Natural killer cell (primary cell): ENCODE results near the gene NPAS3. TPM values are rescaled to one million over a fixed set of nuclear protein-coding genes. Genes with fewer than 3 reads are reported as not detected.

Source experiments
- ATAC-seq, 3 donors: fragments of 150-1000 bp in 2 of 3; fragments of 200-7000 bp in 1 of 3; cut with Tn5 transposase; 1 replicate in 1 of 3; 2 replicates in 2 of 3; pipeline ENCODE4 v1.10.0; 2021; ENCODE audit warnings: mild to moderate bottlenecking in 2 of 3, moderate library complexity in 2 of 3
- DNase-seq, 2 donors: peaks; one replicate each; pipeline versions ENCODE4 v3.0.0 to v3.0.0-alpha.2; 2013 to 2021; ENCODE audit warnings: mixed read lengths in 1 of 2
- H3K27ac ChIP-seq: one replicate; pipeline ENCODE4 v1.5.1; 2013; ENCODE audit warnings: mild to moderate bottlenecking, low read length
- H3K27me3 ChIP-seq: one replicate; pipeline ENCODE4 v1.6.1; 2013; ENCODE audit warnings: low read length; ENCODE audit not compliant: control insufficient read depth, insufficient read depth
- H3K36me3 ChIP-seq: one replicate; pipeline ENCODE4 v1.6.1; 2013; ENCODE audit warnings: low read length; ENCODE audit not compliant: control insufficient read depth, insufficient read depth
- H3K4me1 ChIP-seq: one replicate; pipeline ENCODE4 v1.6.1; 2013; ENCODE audit warnings: low read length; ENCODE audit not compliant: control insufficient read depth, insufficient read depth
- H3K4me3 ChIP-seq: one replicate; pipeline ENCODE4 v1.5.1; 2013; ENCODE audit warnings: low read length
- H3K9me3 ChIP-seq: one replicate; pipeline ENCODE4 v1.6.1; 2013; ENCODE audit warnings: low read length; ENCODE audit not compliant: control insufficient read depth, insufficient read depth
- H3K27ac Mint-ChIP-seq, 2 donors: one replicate each; pipeline ENCODE4 v1.8.0; 2022; ENCODE audit warnings: mild to moderate bottlenecking in 2 of 2, mixed read lengths in 2 of 2, moderate library complexity in 1 of 2
- H3K27me3 Mint-ChIP-seq, 2 donors: one replicate each; pipeline ENCODE4 v1.8.0; 2022; ENCODE audit warnings: low read depth in 2 of 2, mixed read lengths in 2 of 2
- H3K36me3 Mint-ChIP-seq: one replicate; pipeline ENCODE4 v1.8.0; 2022; ENCODE audit warnings: mixed read lengths
- H3K4me1 Mint-ChIP-seq, 2 donors: one replicate each; pipeline ENCODE4 v1.8.0; 2022; ENCODE audit warnings: mixed read lengths in 2 of 2
- H3K4me3 Mint-ChIP-seq: one replicate; pipeline ENCODE4 v1.8.0; 2022; ENCODE audit warnings: mild to moderate bottlenecking, moderate library complexity, mixed read lengths
- H3K9me3 Mint-ChIP-seq, 2 donors: one replicate each; pipeline ENCODE4 v1.8.0; 2022; ENCODE audit warnings: mixed read lengths in 2 of 2
- WGBS: methylation state at CpG from one replicate; pipeline ENCODE4 v1.1.7; 2013; ENCODE audit warnings: missing lambda C conversion rate; ENCODE audit not compliant: insufficient coverage; 5-methylcytosine and 5-hydroxymethylcytosine counted together
- intact Hi-C: fragments of 100-400 bp; cut with micrococcal nuclease; formaldehyde crosslinking; loops from one replicate; pipeline ENCODE4 v1.14.2; 2022
- total RNA-seq, 4 donors: library from RNA; stranded (reverse); fragments of 120-200 nt in 1 of 4; gene quantifications; one replicate each; pipeline versions ENCODE4 v1.2.3 to v1.2.4, GENCODE V29; 2013 to 2022
- TF ChIP-seq, protein P1 (sequence below): fragments of 200-600 bp; IDR thresholded peaks from one replicate; pipeline ENCODE4 v1.8.0; 2022; ENCODE audit warnings: antibody characterized with exemption

Gene NPAS3
- total RNA-seq, 3 donors from 2014 or later (not counting 1 experiment from before 2014, with no cell fraction given): not detected

- H3K27ac ChIP-seq: no peak overlapping the region
- ATAC-seq (no peak), DNase-seq (no peak)
- Mint-ChIP-seq H3K9me3 (peaks cover 3% of the 10 kb centered on the region in 2 donors), H3K27ac (no peak overlapping the region), H3K36me3 (no peaks in the 10 kb centered on the region), H3K4me3 (no peak overlapping the region), H3K4me1 (no peaks in the 10 kb centered on the region), H3K27me3 (no peaks in the 10 kb centered on the region)
- no peaks in the 10 kb centered on the region for H3K4me1 ChIP-seq
- H3K27me3 ChIP-seq: no peaks in the 10 kb centered on the region
- WGBS: 88% methylated on average over 1 of the region's 4 CpGs
- H3K4me3 ChIP-seq: no peak overlapping the region
- no peaks in the 10 kb centered on the region for H3K36me3 ChIP-seq
- no peaks in the 10 kb centered on the region for H3K9me3 ChIP-seq
- TF ChIP-seq, protein P1, sequence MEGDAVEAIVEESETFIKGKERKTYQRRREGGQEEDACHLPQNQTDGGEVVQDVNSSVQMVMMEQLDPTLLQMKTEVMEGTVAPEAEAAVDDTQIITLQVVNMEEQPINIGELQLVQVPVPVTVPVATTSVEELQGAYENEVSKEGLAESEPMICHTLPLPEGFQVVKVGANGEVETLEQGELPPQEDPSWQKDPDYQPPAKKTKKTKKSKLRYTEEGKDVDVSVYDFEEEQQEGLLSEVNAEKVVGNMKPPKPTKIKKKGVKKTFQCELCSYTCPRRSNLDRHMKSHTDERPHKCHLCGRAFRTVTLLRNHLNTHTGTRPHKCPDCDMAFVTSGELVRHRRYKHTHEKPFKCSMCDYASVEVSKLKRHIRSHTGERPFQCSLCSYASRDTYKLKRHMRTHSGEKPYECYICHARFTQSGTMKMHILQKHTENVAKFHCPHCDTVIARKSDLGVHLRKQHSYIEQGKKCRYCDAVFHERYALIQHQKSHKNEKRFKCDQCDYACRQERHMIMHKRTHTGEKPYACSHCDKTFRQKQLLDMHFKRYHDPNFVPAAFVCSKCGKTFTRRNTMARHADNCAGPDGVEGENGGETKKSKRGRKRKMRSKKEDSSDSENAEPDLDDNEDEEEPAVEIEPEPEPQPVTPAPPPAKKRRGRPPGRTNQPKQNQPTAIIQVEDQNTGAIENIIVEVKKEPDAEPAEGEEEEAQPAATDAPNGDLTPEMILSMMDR: no peak
- intact Hi-C loops: no loop called here
Measured at GRCh38 chr14:33762161-33762851, 823.6 kb downstream of the NPAS3 start.

GRCh38 chr14:33764876-33765650, 826.4 kb downstream of the NPAS3 start:
- WGBS: 34% methylated on average over 6 of the region's 6 CpGs
- H3K4me3 Mint-ChIP-seq: no peak overlapping the region
- no peak for ATAC-seq
- no peaks in the 10 kb centered on the region for H3K9me3 ChIP-seq
- intact Hi-C loops: no loop called here
- no peaks in the 10 kb centered on the region for H3K4me1 Mint-ChIP-seq
- no peaks in the 10 kb centered on the region for H3K4me1 ChIP-seq
- no peaks in the 10 kb centered on the region for H3K36me3 Mint-ChIP-seq
- no peaks in the 10 kb centered on the region for H3K27me3 ChIP-seq
- TF ChIP-seq, protein P1: no peak
- no peak overlapping the region for H3K4me3 ChIP-seq
- H3K9me3 Mint-ChIP-seq: peaks cover 0 to 3% of the 10 kb centered on the region in 2 donors
- DNase-seq: no peak
- no peak overlapping the region for H3K27ac Mint-ChIP-seq
- no peaks in the 10 kb centered on the region for H3K27me3 Mint-ChIP-seq
- H3K27ac ChIP-seq: no peak overlapping the region
- no peaks in the 10 kb centered on the region for H3K36me3 ChIP-seq

DNA sequence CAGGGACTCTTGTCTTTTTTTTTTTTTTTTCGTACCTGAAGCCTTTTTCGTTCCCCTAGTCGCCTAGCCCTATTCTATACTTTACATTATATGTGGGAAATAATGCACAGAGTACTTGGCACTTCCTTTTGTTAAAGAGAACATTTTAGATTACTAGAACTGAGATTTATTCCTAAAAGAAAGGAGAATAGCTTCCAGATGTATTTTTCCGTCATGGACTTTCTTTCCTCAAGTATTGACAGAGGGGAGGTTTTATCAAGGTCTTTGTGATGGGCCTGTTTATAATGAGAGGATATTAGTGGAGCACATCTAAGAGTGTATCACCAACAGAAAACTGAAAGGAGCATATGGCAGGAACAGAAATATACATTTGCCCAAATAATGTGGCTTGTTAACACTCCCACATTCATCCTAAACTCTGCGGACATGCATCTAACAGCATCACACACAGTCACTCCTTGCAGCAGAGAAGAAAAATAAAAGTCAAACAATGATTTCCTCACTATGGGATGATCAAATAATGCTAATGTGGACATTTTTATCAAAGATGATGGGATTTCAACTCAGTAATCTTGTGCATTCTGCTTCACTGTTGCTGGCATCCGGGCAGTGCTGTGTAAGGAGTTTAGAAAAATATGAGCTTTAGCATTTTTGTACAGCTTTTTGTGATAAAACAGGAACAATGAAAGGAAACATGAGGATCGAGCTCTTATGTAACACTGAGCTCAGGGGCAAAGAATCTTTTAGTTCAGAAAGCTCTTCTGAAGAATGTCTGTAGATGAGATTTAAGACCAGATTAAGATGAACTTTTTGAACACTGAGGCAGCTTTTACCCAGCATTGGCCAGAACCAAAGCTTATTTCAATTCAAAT, 829.1 kb downstream of the NPAS3 start:
- Mint-ChIP-seq H3K4me1 (no peaks in the 10 kb centered on the region), H3K9me3 (no peaks in the 10 kb centered on the region), H3K4me3 (no peak overlapping the region), H3K27ac (no peak overlapping the region), H3K27me3 (no peaks in the 10 kb centered on the region), H3K36me3 (no peaks in the 10 kb centered on the region)
- H3K9me3 ChIP-seq: no peaks in the 10 kb centered on the region
- ATAC-seq (no peak), DNase-seq (no peak)
- WGBS: 57% methylated on average over 4 of the region's 7 CpGs
- H3K4me3 ChIP-seq: no peak overlapping the region
- no peaks in the 10 kb centered on the region for H3K27me3 ChIP-seq
- no peaks in the 10 kb centered on the region for H3K36me3 ChIP-seq
- H3K27ac ChIP-seq: no peak overlapping the region
- intact Hi-C loops: no loop called here
- TF ChIP-seq, protein P1: no peak
- H3K4me1 ChIP-seq: no peaks in the 10 kb centered on the region
